GM21360 (cell line): ENCODE data around the gene BORCS8.
"Not testable (repeated sequence)": the region's sequence is repeated elsewhere in the genome, so short reads cannot be mapped to it uniquely, and the experiment has no call there.

Experiments used
- ATAC-seq: cut with Tn5 transposase; IDR thresholded peaks from one replicate; pipeline ENCODE4 v1.9.1; 2021; ENCODE audit warnings: mild to moderate bottlenecking, moderate library complexity; ENCODE audit not compliant: unreplicated experiment

Gene BORCS8

GRCh38 chr19:19181488-19181998 is 10.4 kb downstream of the BORCS8 start:
- no peak for ATAC-seq

GRCh38 chr19:19179548-19180441 is 12.2 kb downstream of the BORCS8 start:
- ATAC-seq = no peak

GRCh38 chr19:19176950-19177349 is 15.0 kb downstream of the BORCS8 start:
- ATAC-seq = no peak

GRCh38 chr19:19173243-19173642 is 18.7 kb downstream of the BORCS8 start:
- ATAC-seq = not testable (repeated sequence)

GRCh38 chr19:19171821-19172532 is 20.0 kb downstream of the BORCS8 start:
- no peak for ATAC-seq

- ATAC-seq = no peak
Measured at GRCh38 chr19:19170873-19171672, 20.9 kb downstream of the BORCS8 start.

DNA sequence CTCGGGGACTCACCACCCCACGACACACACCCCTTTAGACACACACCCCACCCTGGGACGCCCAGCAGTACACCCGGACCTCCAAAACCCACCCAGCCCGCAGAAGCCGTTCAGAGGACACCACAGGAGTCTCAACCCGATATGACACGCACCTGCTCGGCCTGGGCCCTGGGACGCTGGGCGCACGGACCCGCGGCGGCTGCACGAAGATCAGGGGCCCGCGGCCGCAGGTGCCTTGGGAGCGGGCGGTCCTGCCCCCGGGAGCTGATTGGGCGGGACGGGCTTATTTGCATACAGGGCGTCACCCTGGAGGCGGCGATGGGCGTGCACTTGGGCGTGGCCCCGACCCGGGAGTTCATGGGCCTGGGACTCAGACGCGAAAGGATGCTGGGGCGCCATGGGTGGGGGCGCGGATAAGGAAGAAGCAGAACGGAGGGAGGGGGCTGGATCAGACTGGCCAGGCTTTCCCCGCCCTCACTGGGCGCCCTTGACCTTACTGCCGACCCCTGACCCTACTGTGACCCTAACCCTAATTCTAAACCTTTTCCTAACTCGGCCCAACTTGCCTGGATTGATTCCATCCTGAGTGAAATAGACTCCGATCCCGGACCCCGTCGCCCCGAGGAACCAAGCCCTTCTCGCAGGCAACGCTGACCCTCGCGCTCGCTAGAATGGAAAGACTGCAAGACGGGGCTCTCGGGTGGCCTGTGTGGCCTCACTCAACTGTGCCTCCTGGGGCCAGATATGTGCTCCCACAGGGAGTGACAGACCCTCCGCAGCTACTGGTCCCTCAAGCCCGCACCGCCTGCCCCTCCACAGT is 21.7 kb downstream of the BORCS8 start, which contains the start of gene MEF2B:
MEF2B (minus strand) TSS at position 211 of the 820 bp plus-strand sequence. CDS start 19,528 bp downstream, outside the sequence.
- peak; percentile 77 for ATAC-seq

GRCh38 chr19:19169236-19170052 is 22.5 kb downstream of the BORCS8 start:
- ATAC-seq = no peak

GRCh38 chr19:19167612-19168011 is 24.3 kb downstream of the BORCS8 start:
- ATAC-seq = no peak

DNA sequence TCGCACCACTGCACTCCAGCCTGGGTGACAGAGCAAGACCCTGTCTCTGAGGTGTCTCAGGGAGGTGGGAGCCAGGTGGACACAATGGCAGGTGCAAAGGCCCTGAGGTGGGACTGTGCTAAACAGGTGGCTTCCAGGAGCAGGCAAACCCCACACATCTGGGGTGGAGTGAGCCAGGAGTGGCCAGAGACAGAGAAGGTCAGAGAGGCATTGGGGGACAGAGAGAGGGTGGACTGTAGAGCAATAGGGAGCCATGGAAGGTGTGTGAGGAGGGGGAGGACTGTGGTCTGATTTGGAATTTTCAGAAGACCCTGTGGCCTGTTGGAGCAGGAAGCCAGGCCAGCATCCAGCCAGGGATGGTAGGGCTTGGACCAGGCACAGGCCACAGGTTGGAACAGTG is 26.6 kb downstream of the BORCS8 start:
- ATAC-seq = no peak

GRCh38 chr19:19162495-19162894 is 29.5 kb downstream of the BORCS8 start:
- ATAC-seq = no peak

GRCh38 chr19:19160461-19161035 is 31.4 kb downstream of the BORCS8 start:
- no peak for ATAC-seq

DNA sequence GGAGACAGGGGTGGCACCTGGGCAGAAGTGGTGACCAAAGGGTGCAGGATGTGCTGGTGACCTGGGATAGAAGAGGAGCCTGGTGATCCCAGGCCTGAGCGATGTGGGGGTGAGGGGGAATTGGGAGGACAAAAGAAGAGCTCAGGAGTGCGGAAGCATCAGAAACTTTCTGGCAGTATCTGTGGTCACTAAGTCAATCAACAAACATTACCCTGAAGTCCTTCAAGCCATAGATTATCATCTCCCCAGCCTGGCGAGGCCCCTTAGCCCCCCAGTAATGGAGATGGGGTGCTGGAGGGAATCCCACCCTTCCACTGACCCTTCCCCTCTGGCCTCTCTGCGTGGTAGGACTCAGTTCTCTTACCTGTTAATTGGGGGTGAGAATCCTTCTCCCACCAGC is 32.4 kb downstream of the BORCS8 start:
- ATAC-seq = no peak

GRCh38 chr19:19157808-19158207 is 34.1 kb downstream of the BORCS8 start:
- ATAC-seq = no peak

GRCh38 chr19:19155495-19156219 is 36.3 kb downstream of the BORCS8 start:
- peak; percentile 36 for ATAC-seq

- no peak for ATAC-seq
Measured at GRCh38 chr19:19154768-19155494, 37.0 kb downstream of the BORCS8 start.

- no peak for ATAC-seq
Measured at GRCh38 chr19:19152668-19153384, 39.1 kb downstream of the BORCS8 start.
